Neuronal stem cell (in vitro differentiated cells): Measurements from ENCODE around the gene HIVEP2.

Experiments
- DNase-seq: peaks from one replicate; pipeline ENCODE4 v3.0.0-alpha.2; 2013; ENCODE audit warnings: low spot score
- H2AFZ ChIP-seq: one replicate; pipeline ENCODE4 v1.6.1; 2013; ENCODE audit warnings: mild to moderate bottlenecking, low read length, inconsistent platforms
- H2AK5ac ChIP-seq: 2 replicates; pipeline ENCODE4 v1.6.1; 2013; ENCODE audit warnings: low read depth, mild to moderate bottlenecking, inconsistent platforms, low read length, moderate library complexity, mixed read lengths
- H2BK120ac ChIP-seq: 2 replicates; pipeline ENCODE4 v1.6.1; 2013; ENCODE audit warnings: low read depth, mild to moderate bottlenecking, inconsistent platforms, low read length, moderate library complexity, mixed read lengths
- H2BK12ac ChIP-seq: one replicate; pipeline ENCODE4 v1.6.1; 2013; ENCODE audit warnings: low read length, inconsistent platforms
- H2BK15ac ChIP-seq: 2 replicates; pipeline ENCODE4 v1.6.1; 2013; ENCODE audit warnings: mild to moderate bottlenecking, low read length, inconsistent platforms, mixed read lengths
- H2BK5ac ChIP-seq: one replicate; pipeline ENCODE4 v1.6.1; 2013; ENCODE audit warnings: inconsistent platforms, mild to moderate bottlenecking, low read length, moderate library complexity
- H3K14ac ChIP-seq: one replicate; pipeline ENCODE4 v1.6.1; 2013; ENCODE audit warnings: low read length, inconsistent platforms
- H3K18ac ChIP-seq: 2 replicates; pipeline ENCODE4 v1.6.1; 2013; ENCODE audit warnings: low read length, inconsistent platforms
- H3K23ac ChIP-seq: 2 replicates; pipeline ENCODE4 v1.6.1; 2013; ENCODE audit warnings: low read depth, mild to moderate bottlenecking, mixed read lengths, low read length, inconsistent platforms; ENCODE audit not compliant: poor library complexity
- H3K27ac ChIP-seq: replicated peaks from 3 replicates; pipeline ENCODE4 v1.5.1; 2013; ENCODE audit warnings: low read length, inconsistent platforms
- H3K27me3 ChIP-seq, 3 experiments: 2 replicates each; pipeline ENCODE4 v1.6.1; 2013; ENCODE audit warnings: low read length in 3 of 3, mild to moderate bottlenecking in 2 of 3, inconsistent platforms in 1 of 3, low read depth in 1 of 3, mixed read lengths in 1 of 3, moderate library complexity in 1 of 3; ENCODE audit not compliant: control insufficient read depth in 3 of 3, insufficient read depth in 3 of 3
- H3K36me3 ChIP-seq, 2 donors: replicated peaks in 1 of 2; 2 replicates each; pipeline ENCODE4 v1.6.1; 2013; ENCODE audit warnings: low read length in 2 of 2; ENCODE audit not compliant: control insufficient read depth in 2 of 2, insufficient read depth in 2 of 2
- H3K4ac ChIP-seq: 2 replicates; pipeline ENCODE4 v1.6.1; 2013; ENCODE audit warnings: inconsistent platforms, mild to moderate bottlenecking, low read length, moderate library complexity
- H3K4me1 ChIP-seq, 2 donors: 1 replicate in 1 of 2; 2 replicates in 1 of 2; pipeline ENCODE4 v1.6.1; 2013; ENCODE audit warnings: low read length in 2 of 2, low read depth in 1 of 2; ENCODE audit not compliant: control insufficient read depth in 2 of 2, insufficient read depth in 1 of 2
- H3K4me2 ChIP-seq: one replicate; pipeline ENCODE4 v1.6.1; 2013; ENCODE audit warnings: mild to moderate bottlenecking, low read length, inconsistent platforms; ENCODE audit not compliant: insufficient read depth, poor library complexity, severe bottlenecking
- H3K4me3 ChIP-seq, 2 donors: 2 replicates each; pipeline ENCODE4 v1.5.1; 2013; ENCODE audit warnings: low read length in 2 of 2, mild to moderate bottlenecking in 2 of 2, inconsistent platforms in 1 of 2, moderate library complexity in 1 of 2
- H3K79me1 ChIP-seq: one replicate; pipeline ENCODE4 v1.6.1; 2013; ENCODE audit warnings: low read depth, mild to moderate bottlenecking, inconsistent platforms, low read length, moderate library complexity
- H3K9ac ChIP-seq: one replicate; pipeline ENCODE4 v1.6.1; 2013; ENCODE audit warnings: mild to moderate bottlenecking, low read depth, low read length, inconsistent platforms; ENCODE audit not compliant: poor library complexity
- H3K9me3 ChIP-seq, 2 donors: replicated peaks in 1 of 2; 2 replicates each; pipeline versions ENCODE3 to v1.6.1; 2013; ENCODE audit warnings: low read length in 2 of 2, mild to moderate bottlenecking in 2 of 2, inconsistent platforms in 1 of 2, low read depth in 1 of 2, mixed read lengths in 1 of 2, moderate library complexity in 1 of 2; ENCODE audit not compliant: control insufficient read depth in 2 of 2, insufficient read depth in 1 of 2
- H4K8ac ChIP-seq: one replicate; pipeline ENCODE4 v1.6.1; 2013; ENCODE audit warnings: low read depth, mild to moderate bottlenecking, inconsistent platforms, low read length, moderate library complexity
- H4K91ac ChIP-seq: one replicate; pipeline ENCODE4 v1.6.1; 2013; ENCODE audit warnings: low read length, low read depth, mild to moderate bottlenecking, inconsistent platforms; ENCODE audit not compliant: poor library complexity
- WGBS, 2 donors: extraction: QIAGEN DNeasy Blood & Tissue Kit; methylation state at CpG; one replicate each; pipeline ENCODE4 v1.1.7; 2013; ENCODE audit warnings: missing lambda C conversion rate in 2 of 2, mixed read lengths in 1 of 2; ENCODE audit not compliant: insufficient read length in 2 of 2, insufficient replicate concordance in 1 of 2; ENCODE audit errors: extremely low coverage in 2 of 2; 5-methylcytosine and 5-hydroxymethylcytosine counted together

HIVEP2 gene

GRCh38 chr6:142796024-142796423 lies 149.0 kb downstream of the HIVEP2 start:
- peaks cover 0 to 6% of the 10 kb centered on the region in 2 donors for H3K4me1 ChIP-seq
- no peaks in the 10 kb centered on the region for H3K36me3 ChIP-seq
- H4K8ac ChIP-seq: no peak overlapping the region
- no peak overlapping the region for H3K14ac ChIP-seq
- no peaks in the 10 kb centered on the region for H3K9me3 ChIP-seq
- no peak overlapping the region for H2AK5ac ChIP-seq
- H2BK12ac ChIP-seq: no peak overlapping the region
- H3K79me1 ChIP-seq: no peaks in the 10 kb centered on the region
- H2BK5ac ChIP-seq: no peak overlapping the region
- H3K4ac ChIP-seq: no peak overlapping the region
- no peak overlapping the region for H3K9ac ChIP-seq
- H2BK15ac ChIP-seq: no peak overlapping the region
- H4K91ac ChIP-seq: no peak overlapping the region
- H3K4me2 ChIP-seq: no peak overlapping the region
- no CpG with 5 or more reads among the region's 4 CpGs for WGBS, 2 donors
- no peak overlapping the region for H3K23ac ChIP-seq
- no peak overlapping the region for H3K27ac ChIP-seq
- no peak overlapping the region for H3K18ac ChIP-seq
- H3K27me3 ChIP-seq: no peaks in the 10 kb centered on the region
- H2AFZ ChIP-seq: no peak overlapping the region
- H3K4me3 ChIP-seq: no peak overlapping the region
- no peak overlapping the region for H2BK120ac ChIP-seq
- no peak for DNase-seq

GRCh38 chr6:142794424-142794823 lies 150.6 kb downstream of the HIVEP2 start:
- Histone ChIP-seq H3K36me3 (no peaks in the 10 kb centered on the region), H3K14ac (no peak overlapping the region), H3K27me3 (no peaks in the 10 kb centered on the region), H4K8ac (no peak overlapping the region), H4K91ac (no peak overlapping the region), H3K4ac (no peak overlapping the region), H3K23ac (no peak overlapping the region), H3K79me1 (no peaks in the 10 kb centered on the region), H2BK120ac (no peak overlapping the region), H3K4me3 (no peak overlapping the region), H2AFZ (no peak overlapping the region), H3K9ac (no peak overlapping the region), H3K4me2 (no peak overlapping the region), H3K27ac (no peak overlapping the region), H3K18ac (no peak overlapping the region), H2BK12ac (no peak overlapping the region), H2AK5ac (no peak overlapping the region), H3K4me1 (peaks cover 0 to 6% of the 10 kb centered on the region in 2 donors), H2BK15ac (no peak overlapping the region), H3K9me3 (no peaks in the 10 kb centered on the region), H2BK5ac (no peak overlapping the region)
- no peak for DNase-seq
- WGBS, 2 donors: no CpG with 5 or more reads among the region's 3 CpGs

- Histone ChIP-seq H3K9me3 (no peaks in the 10 kb centered on the region), H2AK5ac (no peak overlapping the region), H3K27ac (no peak overlapping the region), H4K8ac (no peak overlapping the region), H3K4ac (no peak overlapping the region), H3K36me3 (no peaks in the 10 kb centered on the region), H3K14ac (no peak overlapping the region), H3K23ac (no peak overlapping the region), H2BK15ac (no peak overlapping the region), H3K9ac (no peak overlapping the region), H2BK120ac (no peak overlapping the region), H3K4me1 (no peaks in the 10 kb centered on the region), H3K27me3 (no peaks in the 10 kb centered on the region), H3K18ac (no peak overlapping the region), H3K4me2 (no peak overlapping the region), H2BK12ac (no peak overlapping the region), H3K4me3 (no peak overlapping the region), H2BK5ac (no peak overlapping the region), H4K91ac (no peak overlapping the region), H3K79me1 (no peaks in the 10 kb centered on the region), H2AFZ (no peak overlapping the region)
- WGBS, 2 donors: no CpG with 5 or more reads among the region's 1 CpG
- no peak for DNase-seq
Observed at GRCh38 chr6:142790257-142790656, 154.7 kb downstream of the HIVEP2 start.

- Histone ChIP-seq H3K23ac (no peak overlapping the region), H3K4ac (no peak overlapping the region), H2BK12ac (no peak overlapping the region), H2BK15ac (no peak overlapping the region), H4K91ac (no peak overlapping the region), H2AK5ac (no peak overlapping the region), H3K14ac (no peak overlapping the region), H3K4me1 (no peaks in the 10 kb centered on the region), H3K4me3 (no peak overlapping the region), H3K27me3 (no peaks in the 10 kb centered on the region), H3K4me2 (no peak overlapping the region), H3K9me3 (no peaks in the 10 kb centered on the region), H3K18ac (no peak overlapping the region), H3K36me3 (no peaks in the 10 kb centered on the region), H3K79me1 (no peaks in the 10 kb centered on the region), H4K8ac (no peak overlapping the region), H2BK120ac (no peak overlapping the region), H2AFZ (no peak overlapping the region), H3K27ac (no peak overlapping the region), H3K9ac (no peak overlapping the region), H2BK5ac (no peak overlapping the region)
- DNase-seq: no peak
- WGBS, 2 donors: no CpG with 5 or more reads among the region's 2 CpGs
Observed at GRCh38 chr6:142787422-142787821, 157.6 kb downstream of the HIVEP2 start.
